Activated naive CD4-positive, alpha-beta T cell treated with anti-CD3 and anti-CD28 coated beads, Interleukin-2, amount 50 U/mL, for 72 hours (primary cell): ENCODE measurements around the gene NOD1. TPM values are rescaled to one million over a fixed set of nuclear protein-coding genes. Genes with fewer than 3 reads are reported as not detected.
A peak's percentile ranks its signal among the peaks of the same experiment; 100 is the strongest.

Source experiments
- ATAC-seq, 2 donors: fragments of 150-1000 bp; cut with Tn5 transposase; 2 replicates each; pipeline ENCODE4 v1.10.0; 2021; ENCODE audit warnings: mild to moderate bottlenecking in 2 of 2, moderate library complexity in 2 of 2
- DNase-seq, 2 donors: peaks; one replicate each; pipeline ENCODE4 v3.0.0; 2021 to 2022; ENCODE audit warnings: low spot score in 2 of 2
- H3K27ac Mint-ChIP-seq, 2 donors: one replicate each; pipeline ENCODE4 v1.8.0; 2022; ENCODE audit warnings: mild to moderate bottlenecking in 2 of 2, mixed read lengths in 2 of 2
- H3K36me3 Mint-ChIP-seq, 2 donors: one replicate each; pipeline ENCODE4 v1.8.0; 2022; ENCODE audit warnings: mixed read lengths in 2 of 2
- H3K9me3 Mint-ChIP-seq, 2 donors: one replicate each; pipeline ENCODE4 v1.8.0; 2022; ENCODE audit warnings: mixed read lengths in 2 of 2
- total RNA-seq, 2 donors: library from RNA; stranded (reverse); gene quantifications; one replicate each; pipeline ENCODE4 v1.2.3, GENCODE V29; 2022

Gene NOD1
- total RNA-seq, 2 donors from 2014 or later = 8.2 to 17.2 TPM

- Mint-ChIP-seq H3K36me3 (no peaks in the 10 kb centered on the region), H3K9me3 (no peaks in the 10 kb centered on the region), H3K27ac (no peak overlapping the region)
- ATAC-seq = no peak
- no peak for DNase-seq
These were observed 12.3 kb downstream of the NOD1 start for GRCh38 chr7:30466266-30466665.

GRCh38 chr7:30465811-30466180 lies 12.8 kb downstream of the NOD1 start:
- Mint-ChIP-seq H3K9me3 (no peaks in the 10 kb centered on the region), H3K27ac (no peak overlapping the region), H3K36me3 (no peaks in the 10 kb centered on the region)
- no peak for ATAC-seq
- DNase-seq = no peak

GRCh38 chr7:30465046-30465810 lies 13.4 kb downstream of the NOD1 start:
- DNase-seq (no peak), ATAC-seq (no peak)
- no peaks in the 10 kb centered on the region for H3K36me3 Mint-ChIP-seq
- H3K27ac Mint-ChIP-seq = no peak overlapping the region
- no peaks in the 10 kb centered on the region for H3K9me3 Mint-ChIP-seq

- H3K27ac Mint-ChIP-seq = peak overlapping the region in 1 of 2 donors; percentile 45
- DNase-seq (no peak), ATAC-seq (no peak)
- no peaks in the 10 kb centered on the region for H3K36me3 Mint-ChIP-seq
- H3K9me3 Mint-ChIP-seq = no peaks in the 10 kb centered on the region
These were observed 14.3 kb downstream of the NOD1 start for GRCh38 chr7:30464231-30464671.

- ATAC-seq = no peak
These were observed 15.0 kb downstream of the NOD1 start for GRCh38 chr7:30463405-30464145.

GRCh38 chr7:30462179-30462578 lies 16.4 kb downstream of the NOD1 start:
- no peaks in the 10 kb centered on the region for H3K36me3 Mint-ChIP-seq

More at GRCh38 chr7:30463405-30464145, 15.0 kb downstream of the NOD1 start:
- no peak for DNase-seq
- no peak overlapping the region for H3K27ac Mint-ChIP-seq
- H3K9me3 Mint-ChIP-seq = no peaks in the 10 kb centered on the region
- no peaks in the 10 kb centered on the region for H3K36me3 Mint-ChIP-seq

GRCh38 chr7:30460246-30460633 lies 18.3 kb downstream of the NOD1 start:
- peak overlapping the region; percentile 10 to 31 for H3K27ac Mint-ChIP-seq

More at GRCh38 chr7:30462179-30462578, 16.4 kb downstream of the NOD1 start:
- no peak for DNase-seq
- no peak for ATAC-seq
- H3K27ac Mint-ChIP-seq = no peak overlapping the region
- no peaks in the 10 kb centered on the region for H3K9me3 Mint-ChIP-seq

GRCh38 chr7:30459591-30460245 lies 18.9 kb downstream of the NOD1 start:
- Mint-ChIP-seq H3K36me3 (no peaks in the 10 kb centered on the region), H3K27ac (peak overlapping the region; percentile 10 to 31), H3K9me3 (no peaks in the 10 kb centered on the region)
- ATAC-seq (no peak), DNase-seq (no peak)

More at GRCh38 chr7:30460246-30460633, 18.3 kb downstream of the NOD1 start:
- DNase-seq (no peak), ATAC-seq (no peak)
- Mint-ChIP-seq H3K36me3 (no peaks in the 10 kb centered on the region), H3K9me3 (no peaks in the 10 kb centered on the region)

GRCh38 chr7:30458311-30458710 lies 20.3 kb downstream of the NOD1 start:
- Mint-ChIP-seq H3K27ac (no peak overlapping the region), H3K36me3 (no peaks in the 10 kb centered on the region), H3K9me3 (no peaks in the 10 kb centered on the region)
- DNase-seq (no peak), ATAC-seq (no peak)

GRCh38 chr7:30453921-30454320 lies 24.7 kb downstream of the NOD1 start:
- peak overlapping the region; percentile 20 to 41 for H3K27ac Mint-ChIP-seq
- ATAC-seq = no peak
- DNase-seq = no peak
- H3K36me3 Mint-ChIP-seq = no peaks in the 10 kb centered on the region
- H3K9me3 Mint-ChIP-seq = no peaks in the 10 kb centered on the region

- ATAC-seq (no peak), DNase-seq (no peak)
- H3K36me3 Mint-ChIP-seq = no peaks in the 10 kb centered on the region
These were observed 25.6 kb downstream of the NOD1 start for GRCh38 chr7:30453016-30453415.

GRCh38 chr7:30452280-30452930 lies 26.2 kb downstream of the NOD1 start:
- no peaks in the 10 kb centered on the region for H3K36me3 Mint-ChIP-seq
- no peak for DNase-seq
- ATAC-seq = no peak
- H3K9me3 Mint-ChIP-seq = no peaks in the 10 kb centered on the region
- H3K27ac Mint-ChIP-seq = no peak overlapping the region

More at GRCh38 chr7:30453016-30453415, 25.6 kb downstream of the NOD1 start:
- H3K27ac Mint-ChIP-seq = peak overlapping the region in 1 of 2 donors; percentile 41
- no peaks in the 10 kb centered on the region for H3K9me3 Mint-ChIP-seq

GRCh38 chr7:30451539-30452279 lies 26.9 kb downstream of the NOD1 start:
- ATAC-seq = no peak
- no peak overlapping the region for H3K27ac Mint-ChIP-seq
- no peaks in the 10 kb centered on the region for H3K9me3 Mint-ChIP-seq
- DNase-seq = no peak
- no peaks in the 10 kb centered on the region for H3K36me3 Mint-ChIP-seq

- peaks cover 0 to 3% of the 10 kb centered on the region in 2 donors for H3K36me3 Mint-ChIP-seq
- no peak for ATAC-seq
- no peak for DNase-seq
- no peaks in the 10 kb centered on the region for H3K9me3 Mint-ChIP-seq
- no peak overlapping the region for H3K27ac Mint-ChIP-seq
These were observed 27.5 kb downstream of the NOD1 start for GRCh38 chr7:30450983-30451497.

GRCh38 chr7:30450240-30450982 lies 28.2 kb downstream of the NOD1 start:
- Mint-ChIP-seq H3K9me3 (no peaks in the 10 kb centered on the region), H3K36me3 (peaks cover 0 to 5% of the 10 kb centered on the region in 2 donors), H3K27ac (no peak overlapping the region)
- ATAC-seq (no peak), DNase-seq (no peak)
